Stomach (tissue), 9 donors: ENCODE results near the gene PFKL. TPM values are rescaled to one million over a fixed set of nuclear protein-coding genes. Genes with fewer than 3 reads are reported as not detected.
A peak's percentile ranks its signal among the peaks of the same experiment; 100 is the strongest.
"Not testable (repeated sequence)": the region's sequence is repeated elsewhere in the genome, so short reads cannot be mapped to it uniquely, and the experiment has no call there.

ENCODE experiments used
- DNase-seq, 2 donors: peaks; one replicate each; pipeline versions ENCODE4 v3.0.0 to v3.0.0-alpha.2; 2013 to 2019
- H3K27ac ChIP-seq, 5 donors: fragments of 200-600 bp in 4 of 5; sonication (generic) in 4 of 5; one replicate each; pipeline ENCODE4 v1.5.1; 2013 to 2019; ENCODE audit warnings: mild to moderate bottlenecking in 1 of 5, moderate library complexity in 1 of 5
- H3K27me3 ChIP-seq, 3 donors: fragments of 200-600 bp; sonication (generic); one replicate each; pipeline ENCODE4 v1.5.1; 2017 to 2019; ENCODE audit warnings: mixed run types in 1 of 3
- H3K36me3 ChIP-seq, 4 donors: fragments of 200-600 bp; sonication (generic); 1 replicate in 3 of 4; 2 replicates in 1 of 4; pipeline ENCODE4 v1.5.1; 2016 to 2019
- H3K4me1 ChIP-seq, 4 donors: fragments of 200-600 bp; sonication (generic); one replicate each; pipeline ENCODE4 v1.5.1; 2016 to 2019
- H3K4me3 ChIP-seq, 4 donors: fragments of 200-600 bp; sonication (generic) in 3 of 4; one replicate each; pipeline ENCODE4 v1.5.1; 2016 to 2019; ENCODE audit warnings: mild to moderate bottlenecking in 1 of 4
- H3K9me3 ChIP-seq, 4 donors: fragments of 200-600 bp; sonication (generic); one replicate each; pipeline ENCODE4 v1.5.1; 2016 to 2019
- CTCF ChIP-seq, 7 experiments: fragments of 450-650 bp in 4 of 7; fragments of 200-600 bp in 3 of 7; sonication (generic) in 3 of 7; IDR thresholded peaks; one replicate each; pipeline ENCODE4 v1.5.1; 2016 to 2019; ENCODE audit warnings: antibody characterized with exemption in 7 of 7, control low read depth in 2 of 7, mild to moderate bottlenecking in 1 of 7
- EP300 ChIP-seq: sonication (generic); formaldehyde crosslinking; IDR thresholded peaks from one replicate; pipeline ENCODE4 v1.6.1; 2017; ENCODE audit warnings: antibody characterized with exemption
- POLR2A ChIP-seq, 4 donors: fragments of 450-650 bp; IDR thresholded peaks; one replicate each; pipeline ENCODE4 v1.6.1; 2016; ENCODE audit warnings: antibody characterized with exemption in 4 of 4, control low read depth in 2 of 4, mild to moderate bottlenecking in 1 of 4, moderate library complexity in 1 of 4
- POLR2AphosphoS5 ChIP-seq, 3 donors: sonication (generic); formaldehyde crosslinking; IDR thresholded peaks; one replicate each; pipeline ENCODE4 v1.6.1; 2016; ENCODE audit warnings: antibody characterized with exemption in 3 of 3
- WGBS, 5 donors: extraction: QIAGEN DNeasy Blood & Tissue Kit in 3 of 5; methylation state at CpG; one replicate each; pipeline versions ENCODE4 v1.1.5 to v1.1.7; 2013 to 2018; 5-methylcytosine and 5-hydroxymethylcytosine counted together
- intact Hi-C: fragments of 100-400 bp; cut with DNase I; formaldehyde crosslinking; loops from one replicate; pipeline ENCODE4 v1.15.1; 2023; ENCODE audit warnings: low total_unique reads
- polyA plus RNA-seq, 3 donors: library from polyadenylated mRNA; stranded (reverse); fragments of 200-250 nt; gene quantifications; one replicate each; pipeline ENCODE4 v1.2.3, GENCODE V29; 2013
- total RNA-seq, 5 donors: library from RNA; depleted of rRNA; stranded (reverse); fragments of >200 nt; gene quantifications; one replicate each; pipeline versions ENCODE4 v1.1.0 to v1.2.3, GENCODE V29; 2014 to 2016
- donor health status: healthy with polysubstance abuse.
- donor health status: Bipolar disorder and iron deficiency.
- donor health status: healthy.

PFKL gene
- total and polyA plus RNA-seq, 8 donors: 83.0 to 283 (median 130) TPM

- Histone ChIP-seq H3K4me1 (peaks cover 52 to 90% (median 77%) of the 10 kb centered on the region in 4 donors), H3K27ac (peak overlapping the region; percentile 94 to 98 (median 96)), H3K4me3 (peak overlapping the region in 1 of 4 donors; percentile 77), H3K36me3 (peaks cover 0 to 24% (median 14%) of the 10 kb centered on the region in 4 donors)
- 54 to 59% (median 58%) methylated on average over 21 to 23 of the region's 23 CpGs for WGBS, 5 donors
- intact Hi-C loops, H3K9me3 ChIP-seq, H3K27me3 ChIP-seq: not testable (repeated sequence)
- TF ChIP-seq POLR2AphosphoS5 (IDR thresholded peaks at IDR 0.05) (peak in 1 of 3 donors; percentile 62), CTCF (IDR thresholded peaks at IDR 0.05) (peak in 2 of 7 experiments; percentile 10 to 12)
- peak; percentile 77 to 85 for DNase-seq
Measured at GRCh38 chr21:44302573-44303401, 2.9 kb downstream of the PFKL start.

GRCh38 chr21:44303490-44303981 lies 3.7 kb downstream of the PFKL start:
- peak in 1 of 3 donors; percentile 59 for TF ChIP-seq POLR2AphosphoS5 (IDR thresholded peaks at IDR 0.05)
- TF ChIP-seq CTCF (IDR thresholded peaks at IDR 0.05): no peak
- no peaks in the 10 kb centered on the region for H3K27me3 ChIP-seq
- H3K4me1 ChIP-seq: peaks cover 50 to 83% (median 73%) of the 10 kb centered on the region in 4 donors
- peaks cover 0 to 32% (median 21%) of the 10 kb centered on the region in 4 donors for H3K36me3 ChIP-seq
- H3K9me3 ChIP-seq: no peaks in the 10 kb centered on the region
- peak overlapping the region; percentile 94 to 98 (median 96) for H3K27ac ChIP-seq
- H3K4me3 ChIP-seq: no peak overlapping the region
- intact Hi-C loops: no loop called here
- peak; percentile 78 to 86 for DNase-seq
- 25 to 61% (median 45%) methylated on average over 12 of the region's 12 CpGs for WGBS, 5 donors

GRCh38 chr21:44304011-44304616 lies 4.3 kb downstream of the PFKL start:
- 54 to 65% (median 58%) methylated on average over 13 to 16 of the region's 16 CpGs for WGBS, 5 donors
- no peaks in the 10 kb centered on the region for H3K27me3 ChIP-seq
- intact Hi-C loops: no loop called here
- TF ChIP-seq CTCF (IDR thresholded peaks at IDR 0.05) (no peak), POLR2A (IDR thresholded peaks at IDR 0.05) (no peak), EP300 (no peak), POLR2AphosphoS5 (IDR thresholded peaks at IDR 0.05) (no peak)
- peak overlapping the region; percentile 27 to 98 (median 95) for H3K27ac ChIP-seq
- H3K36me3 ChIP-seq: peaks cover 0 to 37% (median 26%) of the 10 kb centered on the region in 4 donors
- H3K4me3 ChIP-seq: no peak overlapping the region
- H3K9me3 ChIP-seq: no peaks in the 10 kb centered on the region
- no peak for DNase-seq
- H3K4me1 ChIP-seq: peaks cover 50 to 77% (median 70%) of the 10 kb centered on the region in 4 donors

- intact Hi-C loops: no loop called here
- Histone ChIP-seq H3K4me1 (peaks cover 45 to 71% (median 65%) of the 10 kb centered on the region in 4 donors), H3K9me3 (no peaks in the 10 kb centered on the region), H3K4me3 (no peak overlapping the region), H3K36me3 (peaks cover 0 to 45% (median 34%) of the 10 kb centered on the region in 4 donors), H3K27ac (peak overlapping the region in 2 of 5 donors; percentile 37 to 95), H3K27me3 (no peaks in the 10 kb centered on the region)
- DNase-seq: peak; percentile 43 to 86
- TF ChIP-seq POLR2A (IDR thresholded peaks at IDR 0.05) (no peak), CTCF (IDR thresholded peaks at IDR 0.05) (peak in 5 of 7 experiments; percentile 32 to 60 (median 44)), EP300 (no peak), POLR2AphosphoS5 (IDR thresholded peaks at IDR 0.05) (no peak)
- WGBS, 5 donors: 34 to 53% (median 48%) methylated on average over 3 to 8 of the region's 8 CpGs
Measured at GRCh38 chr21:44304877-44305293, 5.0 kb downstream of the PFKL start.
